Measurements from ENCODE around the gene STXBP6.

STXBP6 gene

DNA sequence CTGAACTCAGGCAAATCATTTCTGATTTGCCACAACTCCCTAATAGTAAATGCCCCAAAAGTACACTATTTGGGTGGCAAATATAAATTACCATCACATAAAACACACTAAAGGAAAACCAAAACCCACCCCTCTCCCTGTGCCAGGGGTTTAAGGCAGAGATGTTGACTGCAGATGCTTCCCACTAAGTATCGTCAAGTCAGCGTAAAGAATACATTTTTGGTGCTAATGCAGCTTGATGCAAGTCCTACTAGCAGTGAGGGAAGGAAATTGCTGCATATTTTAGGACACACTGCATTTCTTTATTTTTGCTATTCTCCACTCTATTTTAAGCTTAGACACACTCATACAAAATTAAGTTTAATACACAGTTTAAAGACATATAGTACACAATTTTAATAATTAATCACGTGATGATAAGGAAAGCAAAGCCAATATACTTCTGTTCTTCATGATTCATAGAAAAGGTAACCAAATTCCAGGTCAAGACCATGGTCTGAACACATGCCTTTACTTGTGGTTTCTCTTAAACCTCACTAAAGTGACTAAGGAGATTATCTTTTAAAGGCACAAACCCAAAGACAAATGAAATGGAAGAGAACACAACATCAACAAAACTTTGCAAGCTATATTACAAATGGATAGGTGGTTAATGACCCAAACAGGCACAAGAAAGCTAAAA is 162.2 kb downstream of the STXBP6 start:
- no peak for DNase-seq (ENCODE audit: low spot score)
- Histone ChIP-seq H3K4me3 (no peak overlapping the region), H3K27ac (no peak overlapping the region)
- TF ChIP-seq, protein P1, sequence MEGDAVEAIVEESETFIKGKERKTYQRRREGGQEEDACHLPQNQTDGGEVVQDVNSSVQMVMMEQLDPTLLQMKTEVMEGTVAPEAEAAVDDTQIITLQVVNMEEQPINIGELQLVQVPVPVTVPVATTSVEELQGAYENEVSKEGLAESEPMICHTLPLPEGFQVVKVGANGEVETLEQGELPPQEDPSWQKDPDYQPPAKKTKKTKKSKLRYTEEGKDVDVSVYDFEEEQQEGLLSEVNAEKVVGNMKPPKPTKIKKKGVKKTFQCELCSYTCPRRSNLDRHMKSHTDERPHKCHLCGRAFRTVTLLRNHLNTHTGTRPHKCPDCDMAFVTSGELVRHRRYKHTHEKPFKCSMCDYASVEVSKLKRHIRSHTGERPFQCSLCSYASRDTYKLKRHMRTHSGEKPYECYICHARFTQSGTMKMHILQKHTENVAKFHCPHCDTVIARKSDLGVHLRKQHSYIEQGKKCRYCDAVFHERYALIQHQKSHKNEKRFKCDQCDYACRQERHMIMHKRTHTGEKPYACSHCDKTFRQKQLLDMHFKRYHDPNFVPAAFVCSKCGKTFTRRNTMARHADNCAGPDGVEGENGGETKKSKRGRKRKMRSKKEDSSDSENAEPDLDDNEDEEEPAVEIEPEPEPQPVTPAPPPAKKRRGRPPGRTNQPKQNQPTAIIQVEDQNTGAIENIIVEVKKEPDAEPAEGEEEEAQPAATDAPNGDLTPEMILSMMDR (IDR thresholded peaks at IDR 0.05) = no peak

DNA sequence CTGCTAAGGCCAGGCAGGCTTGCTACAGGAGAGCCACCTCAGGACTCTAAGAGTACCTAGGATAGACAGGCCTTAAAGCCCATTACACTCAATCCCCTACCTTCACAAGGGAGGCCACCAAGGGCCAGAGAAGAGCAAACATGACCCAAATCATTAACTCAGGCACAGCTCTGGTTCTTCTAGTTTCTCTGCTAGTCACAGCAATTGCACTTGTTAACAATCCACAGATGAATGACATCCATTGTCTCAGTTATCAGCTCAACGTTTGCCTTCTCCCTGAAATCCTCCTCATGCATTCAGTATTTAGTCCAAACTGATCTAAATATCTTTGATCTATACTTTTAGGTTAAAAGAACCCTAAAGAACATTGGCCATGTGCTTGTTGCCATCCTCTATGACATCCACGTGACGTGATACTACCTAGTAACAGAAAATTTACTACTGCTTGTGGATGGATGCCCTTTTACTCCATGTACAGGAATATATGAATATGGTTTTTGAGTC is 164.5 kb downstream of the STXBP6 start:
- no peak overlapping the region for H3K27ac ChIP-seq
- no peak for DNase-seq (ENCODE audit: low spot score)
- H3K4me3 ChIP-seq = no peak overlapping the region
- TF ChIP-seq, protein P1 (IDR thresholded peaks at IDR 0.05) = no peak

DNA sequence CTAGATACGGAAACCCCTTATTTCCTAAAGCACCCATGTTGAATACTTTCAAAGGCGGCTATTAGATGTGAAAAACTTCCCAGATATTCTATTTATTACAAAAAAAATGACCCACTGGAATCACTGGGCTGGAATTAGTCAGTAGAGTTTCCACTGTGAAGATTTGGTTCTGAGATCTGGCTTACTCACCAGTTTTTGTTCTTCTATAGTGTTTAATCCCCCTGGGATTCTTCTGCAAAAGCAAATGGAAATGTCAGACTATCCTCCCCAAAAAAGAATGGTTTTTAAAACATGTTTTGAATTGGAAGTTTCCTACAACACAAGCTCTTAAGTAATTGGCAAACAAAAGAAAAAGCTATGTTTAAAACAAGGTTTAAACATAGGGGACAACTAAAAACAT is 166.4 kb downstream of the STXBP6 start:
- no peak overlapping the region for H3K27ac ChIP-seq
- TF ChIP-seq, protein P1 (IDR thresholded peaks at IDR 0.05) = no peak
- no peak overlapping the region for H3K4me3 ChIP-seq
- DNase-seq (ENCODE audit: low spot score) = no peak

DNA sequence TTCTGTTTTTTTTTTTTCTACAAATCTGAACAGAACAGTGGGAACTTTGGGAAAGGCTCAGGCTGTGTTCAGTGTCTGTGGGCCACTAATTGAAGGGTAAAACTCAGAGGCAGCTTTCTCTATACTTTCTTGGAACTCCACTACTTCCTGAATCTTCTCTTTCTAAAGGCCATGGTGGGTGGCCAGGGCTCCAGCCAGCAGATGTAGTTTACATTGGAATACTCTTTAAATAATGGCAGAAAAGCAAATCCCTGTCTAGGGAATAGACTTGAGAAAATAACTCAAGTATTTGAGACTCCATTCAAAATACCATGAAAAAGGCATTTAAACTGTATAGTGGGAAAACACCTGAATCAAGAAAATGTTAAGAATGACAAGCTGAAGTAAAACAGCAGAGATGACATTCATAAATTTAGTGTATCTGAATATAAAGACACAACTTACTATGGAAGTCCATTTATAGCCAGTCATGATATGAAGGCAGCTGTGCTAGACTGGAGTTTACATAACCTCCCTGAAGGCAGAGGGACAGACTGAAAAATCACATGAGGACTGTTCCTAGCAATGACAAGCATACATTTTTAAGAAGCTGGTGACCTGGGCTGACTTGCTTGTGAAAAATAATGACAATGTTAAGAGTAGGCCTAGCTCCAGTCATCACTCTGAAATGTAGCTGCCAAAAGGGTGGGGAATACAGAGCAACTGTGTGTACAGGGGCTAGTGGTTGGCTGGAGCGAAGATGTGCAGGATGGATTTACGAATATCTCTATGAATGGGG is 168.6 kb downstream of the STXBP6 start:
- TF ChIP-seq, protein P1 (IDR thresholded peaks at IDR 0.05) = no peak
- Histone ChIP-seq H3K27ac (no peak overlapping the region), H3K4me3 (no peak overlapping the region)
- no peak for DNase-seq (ENCODE audit: low spot score)

DNA sequence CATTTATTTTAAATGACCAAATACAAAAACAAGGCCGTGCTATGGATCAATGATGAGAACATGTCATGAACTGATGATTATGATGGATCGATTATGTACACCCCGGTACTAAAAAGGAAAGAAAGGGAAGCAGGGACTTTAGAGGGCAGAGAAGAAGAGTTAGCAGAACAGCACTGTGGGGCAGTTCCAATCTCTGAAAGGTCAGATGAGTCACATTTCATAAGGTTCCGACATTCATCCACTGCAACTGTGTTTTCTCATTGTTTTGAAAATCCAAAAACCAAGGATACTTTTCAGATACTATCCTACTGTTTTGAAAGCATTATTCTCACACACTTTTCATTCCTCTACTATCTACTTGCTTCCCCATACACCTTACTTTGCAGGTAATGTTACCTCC is 169.3 kb downstream of the STXBP6 start:
- DNase-seq (ENCODE audit: low spot score) = no peak
- H3K27ac ChIP-seq = no peak overlapping the region
- TF ChIP-seq, protein P1 (IDR thresholded peaks at IDR 0.05) = no peak

DNA sequence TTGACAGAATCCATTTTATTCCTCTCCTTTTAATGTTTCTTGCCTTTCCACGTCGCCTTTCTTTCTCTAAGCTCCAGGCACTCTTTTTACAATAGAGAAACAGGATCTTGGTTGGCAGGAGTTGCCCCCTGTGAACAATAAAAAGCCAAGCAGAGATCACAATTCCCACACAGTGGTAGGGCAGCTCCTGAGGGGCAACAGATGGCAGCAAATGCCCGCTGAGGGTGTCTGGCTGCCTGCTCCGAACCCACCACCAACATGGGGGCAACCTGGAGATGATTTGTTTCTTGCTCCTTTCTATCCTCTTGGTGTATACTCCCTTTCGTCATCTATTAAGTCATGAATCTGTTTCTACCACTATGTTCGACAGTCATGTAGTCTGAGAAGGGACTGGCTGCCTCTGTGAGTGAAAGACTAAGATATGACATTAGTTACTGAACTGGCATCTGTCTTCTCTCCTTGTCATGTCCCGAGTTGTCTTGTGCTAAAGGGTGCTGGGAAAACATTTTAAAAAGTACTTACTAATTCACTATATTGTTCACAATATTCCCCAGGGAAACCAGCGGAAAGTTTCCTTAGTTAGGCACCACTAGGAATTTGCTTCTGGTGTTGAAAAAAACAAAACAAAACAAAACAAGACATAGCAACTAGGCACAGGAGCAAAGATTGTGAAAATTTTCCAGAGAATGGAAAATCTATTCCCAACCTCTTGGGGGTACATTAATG is 170.1 kb downstream of the STXBP6 start:
- no peak overlapping the region for H3K4me3 ChIP-seq
- H3K27ac ChIP-seq = no peak overlapping the region
- TF ChIP-seq, protein P1 (IDR thresholded peaks at IDR 0.05) = no peak
- DNase-seq (ENCODE audit: low spot score) = no peak

More for the DNA sequence above, 169.3 kb downstream of the STXBP6 start:
- no peak overlapping the region for H3K4me3 ChIP-seq

All from coronary artery (tissue), 2 donors.